Activated naive CD8-positive, alpha-beta T cell treated with anti-CD3 and anti-CD28 coated beads, Interleukin-2, amount 10 ng/mL, durations not matched to agents 7 days and 5 days (primary cell): ENCODE results near the gene SMARCA2. TPM values are rescaled to one million over a fixed set of nuclear protein-coding genes. Genes with fewer than 3 reads are reported as not detected.
A peak's percentile ranks its signal among the peaks of the same experiment; 100 is the strongest.

Source experiments
- ATAC-seq: fragments of 150-1000 bp; cut with Tn5 transposase; one replicate; pipeline ENCODE4 v1.10.0; 2021; ENCODE audit warnings: low read depth, moderate library complexity
- POLR2A ChIA-PET: fragments of 350-600 bp; sonication (Branson Sonifier 250); formaldehyde crosslinking; loops from one replicate; lab custom pipeline; 2021; ENCODE audit warnings: antibody characterized with exemption; lab: Charles Lee
- DNase-seq: peaks from one replicate; pipeline ENCODE4 v3.0.0; 2021
- H3K27ac Mint-ChIP-seq: one replicate; pipeline ENCODE4 v1.8.0; 2022; ENCODE audit warnings: mild to moderate bottlenecking, mixed read lengths
- H3K27me3 Mint-ChIP-seq: one replicate; pipeline ENCODE4 v1.8.0; 2022; ENCODE audit warnings: mild to moderate bottlenecking, moderate library complexity, mixed read lengths
- H3K36me3 Mint-ChIP-seq: one replicate; pipeline ENCODE4 v1.8.0; 2021; ENCODE audit warnings: mild to moderate bottlenecking, mixed read lengths
- H3K4me1 Mint-ChIP-seq: one replicate; pipeline ENCODE4 v1.8.0; 2021; ENCODE audit warnings: mixed read lengths
- H3K4me3 Mint-ChIP-seq: one replicate; pipeline ENCODE4 v1.8.0; 2022; ENCODE audit warnings: mild to moderate bottlenecking, moderate library complexity, mixed read lengths
- H3K9me3 Mint-ChIP-seq: one replicate; pipeline ENCODE4 v1.8.0; 2021; ENCODE audit warnings: mixed read lengths
- total RNA-seq, 2 experiments: library from RNA; stranded (reverse); gene quantifications; one replicate each; pipeline ENCODE4 v1.2.3, GENCODE V29; 2021

The SMARCA2 gene
- total RNA-seq, 2 experiments from 2014 or later: 285 to 293 TPM

DNA sequence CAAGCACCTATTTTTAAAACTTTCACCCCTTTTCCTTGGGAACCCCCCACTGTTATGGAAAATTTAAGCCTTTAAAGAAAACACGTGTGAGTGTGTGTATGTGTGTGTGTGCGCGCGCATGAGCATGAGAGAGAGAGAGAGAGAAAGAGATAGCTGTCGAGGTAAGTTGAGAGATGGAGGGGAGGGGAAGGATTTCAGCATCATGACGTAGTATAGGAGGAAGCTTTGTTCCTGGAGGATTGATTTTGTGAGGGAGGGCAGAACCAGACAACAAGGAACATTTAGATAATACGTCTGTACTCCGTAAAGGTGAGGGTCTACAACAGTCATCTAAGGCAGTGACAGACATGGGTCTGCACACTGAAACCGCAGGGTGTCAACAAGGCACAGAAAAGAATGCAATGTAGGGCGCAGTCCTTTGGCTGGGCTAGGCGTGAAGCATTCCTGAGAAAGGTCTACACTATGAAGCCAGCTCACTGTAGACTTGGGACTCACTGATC is 227.7 kb downstream of the SMARCA2 start:
- DNase-seq (no peak), ATAC-seq (no peak)
- Mint-ChIP-seq H3K4me3 (peak overlapping the region; percentile 82), H3K4me1 (peaks cover 15% of the 10 kb centered on the region), H3K9me3 (peaks cover 1% of the 10 kb centered on the region), H3K27me3 (peaks cover 26% of the 10 kb centered on the region), H3K27ac (peak overlapping the region; percentile 46), H3K36me3 (peaks cover 3% of the 10 kb centered on the region)
- POLR2A ChIA-PET: interaction anchor here (1.4 kb wide), 1 partner anchor 601 kb away, joined by 3 read pairs; the partner anchor contains the start of gene PUM3
